ENCODE measurements around the gene IL36RN.

The IL36RN gene

DNA sequence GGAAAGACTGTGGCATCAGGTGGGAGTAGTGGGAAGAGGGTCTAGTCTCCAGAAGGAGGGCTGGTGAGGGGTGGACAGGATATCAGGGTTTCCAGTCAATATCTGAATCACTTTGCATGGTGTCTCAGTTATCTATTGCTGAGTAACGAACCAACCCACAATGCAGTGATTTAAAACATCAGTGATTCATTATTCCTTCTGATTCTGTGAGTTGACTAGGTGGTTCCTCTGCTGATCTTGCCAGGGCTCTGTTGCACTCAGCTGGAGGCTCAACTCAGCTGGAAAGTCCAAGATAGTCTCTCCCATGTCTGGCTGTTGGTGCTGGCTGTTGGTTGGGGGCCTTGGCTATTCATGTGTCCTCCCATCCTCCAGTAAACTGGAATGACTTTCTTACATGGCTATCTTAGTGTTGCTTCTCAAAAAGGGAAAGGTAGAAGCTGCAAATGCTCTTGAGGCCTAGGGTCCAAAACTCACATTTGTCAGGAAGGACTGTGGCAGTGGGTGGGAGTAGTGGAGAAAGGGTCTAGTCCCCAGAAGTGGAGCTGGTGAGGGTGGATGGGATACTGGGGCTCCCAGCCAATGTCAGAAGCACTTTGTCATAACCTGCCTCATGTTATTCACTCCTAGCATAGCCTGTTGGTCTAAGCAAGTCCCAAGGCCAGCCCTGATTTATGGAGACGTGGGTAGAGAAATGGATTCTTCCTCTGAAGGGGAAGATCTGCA lies 22.7 kb downstream of the IL36RN start:
- ChIA-PET POLR2A (ENCODE audit: low non-redundant PET) (no interaction called here), CTCF (interaction anchor here (0.6 to 0.8 kb wide), 2 partner anchors 45 to 123 kb away, joined by 3 read pairs; no protein-coding TSS in a partner anchor)
- DNase-seq (ENCODE audit: low spot score) = no peak
- TF ChIP-seq, protein P1, sequence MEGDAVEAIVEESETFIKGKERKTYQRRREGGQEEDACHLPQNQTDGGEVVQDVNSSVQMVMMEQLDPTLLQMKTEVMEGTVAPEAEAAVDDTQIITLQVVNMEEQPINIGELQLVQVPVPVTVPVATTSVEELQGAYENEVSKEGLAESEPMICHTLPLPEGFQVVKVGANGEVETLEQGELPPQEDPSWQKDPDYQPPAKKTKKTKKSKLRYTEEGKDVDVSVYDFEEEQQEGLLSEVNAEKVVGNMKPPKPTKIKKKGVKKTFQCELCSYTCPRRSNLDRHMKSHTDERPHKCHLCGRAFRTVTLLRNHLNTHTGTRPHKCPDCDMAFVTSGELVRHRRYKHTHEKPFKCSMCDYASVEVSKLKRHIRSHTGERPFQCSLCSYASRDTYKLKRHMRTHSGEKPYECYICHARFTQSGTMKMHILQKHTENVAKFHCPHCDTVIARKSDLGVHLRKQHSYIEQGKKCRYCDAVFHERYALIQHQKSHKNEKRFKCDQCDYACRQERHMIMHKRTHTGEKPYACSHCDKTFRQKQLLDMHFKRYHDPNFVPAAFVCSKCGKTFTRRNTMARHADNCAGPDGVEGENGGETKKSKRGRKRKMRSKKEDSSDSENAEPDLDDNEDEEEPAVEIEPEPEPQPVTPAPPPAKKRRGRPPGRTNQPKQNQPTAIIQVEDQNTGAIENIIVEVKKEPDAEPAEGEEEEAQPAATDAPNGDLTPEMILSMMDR (conservative IDR thresholded peaks at IDR 0.05; ENCODE audit: low read depth) = no peak
- no peak overlapping the region for H3K27ac ChIP-seq

GRCh38 chr2:113083296-113083695 lies 24.3 kb downstream of the IL36RN start:
- TF ChIP-seq, protein P1 (conservative IDR thresholded peaks at IDR 0.05; ENCODE audit: low read depth) = no peak
- no peak overlapping the region for H3K27ac ChIP-seq
- POLR2A ChIA-PET (ENCODE audit: low non-redundant PET) = no interaction called here

GRCh38 chr2:113084249-113085000 lies 25.4 kb downstream of the IL36RN start:
- H3K27ac ChIP-seq = no peak overlapping the region
- TF ChIP-seq, protein P1 (conservative IDR thresholded peaks at IDR 0.05; ENCODE audit: low read depth) = peak; percentile 29
- DNase-seq (ENCODE audit: low spot score) = no peak
- ChIA-PET POLR2A (ENCODE audit: low non-redundant PET) (no interaction called here), CTCF (interaction anchor here (0.6 to 1.8 kb wide), 9 partner anchors 14 to 156 kb away, joined by 3 to 10 read pairs (median 4); no protein-coding TSS in a partner anchor)

More at GRCh38 chr2:113083296-113083695, 24.3 kb downstream of the IL36RN start:
- CTCF ChIA-PET = interaction anchor here (0.5 kb wide), 1 partner anchor 293 kb away, joined by 3 read pairs; no protein-coding TSS in a partner anchor
- DNase-seq (ENCODE audit: low spot score) = no peak

DNA sequence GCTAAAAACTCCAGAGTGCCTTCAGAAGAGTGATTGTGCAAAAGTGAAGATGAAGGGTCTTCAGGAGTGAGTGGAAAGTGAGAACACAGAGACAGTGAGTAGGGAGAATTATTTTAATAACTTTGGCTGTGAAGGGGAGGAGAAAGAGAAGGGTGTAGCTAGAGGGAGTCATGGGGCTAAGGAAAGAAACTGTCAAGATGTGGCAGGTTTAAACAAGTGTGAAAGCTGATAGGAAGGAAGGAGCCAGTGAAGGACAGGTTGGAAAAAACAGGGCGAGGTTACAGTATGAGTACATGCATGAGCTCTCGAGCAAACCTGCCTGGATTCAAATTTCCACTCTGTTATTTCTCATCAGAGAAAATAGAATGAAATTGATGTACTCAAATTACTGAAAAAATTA lies 26.5 kb downstream of the IL36RN start:
- CTCF ChIA-PET = interaction anchor here (0.6 to 1.8 kb wide), 7 partner anchors 44 to 164 kb away, joined by 3 to 10 read pairs (median 4); no protein-coding TSS in a partner anchor
- TF ChIP-seq, protein P1 (conservative IDR thresholded peaks at IDR 0.05; ENCODE audit: low read depth) = no peak
- H3K27ac ChIP-seq = peak overlapping the region; percentile 75
- peak; percentile 66 for DNase-seq (ENCODE audit: low spot score)
- POLR2A ChIA-PET (ENCODE audit: low non-redundant PET) = no interaction called here

GRCh38 chr2:113088213-113088992 lies 29.4 kb downstream of the IL36RN start:
- H3K27ac ChIP-seq = no peak overlapping the region
- TF ChIP-seq, protein P1 (conservative IDR thresholded peaks at IDR 0.05; ENCODE audit: low read depth) = no peak
- ChIA-PET CTCF (interaction anchor here (0.6 to 1.6 kb wide), 2 partner anchors 8 to 105 kb away, joined by 3 to 4 read pairs; no protein-coding TSS in a partner anchor), POLR2A (ENCODE audit: low non-redundant PET) (no interaction called here)
- DNase-seq (ENCODE audit: low spot score) = no peak

- POLR2A ChIA-PET (ENCODE audit: low non-redundant PET) = no interaction called here
- CTCF ChIA-PET = interaction anchor here (1.6 kb wide), 1 partner anchor 10 kb away, joined by 4 read pairs; no protein-coding TSS in a partner anchor
- DNase-seq (ENCODE audit: low spot score) = no peak
Measured at GRCh38 chr2:113089916-113090315, 30.9 kb downstream of the IL36RN start.

More at GRCh38 chr2:113089916-113090315, 30.9 kb downstream of the IL36RN start:
- TF ChIP-seq, protein P1 (conservative IDR thresholded peaks at IDR 0.05; ENCODE audit: low read depth) = no peak
- no peak overlapping the region for H3K27ac ChIP-seq

Measured in RWPE1 (cell line).